Breast epithelium (tissue), 3 donors: ENCODE measurements around the gene ALKBH5.

ENCODE experiments used
- POLR2A ChIP-seq: fragments of 450-650 bp; IDR thresholded peaks from one replicate; pipeline ENCODE4 v1.6.1; 2016; ENCODE audit warnings: antibody characterized with exemption, mild to moderate bottlenecking, moderate library complexity
- POLR2AphosphoS5 ChIP-seq, 3 donors: sonication (generic); formaldehyde crosslinking; IDR thresholded peaks; one replicate each; pipeline ENCODE4 v1.6.1; 2017; ENCODE audit warnings: antibody characterized with exemption in 3 of 3
- TF ChIP-seq, protein P1 (sequence below), 3 donors: fragments of 450-650 bp; IDR thresholded peaks; one replicate each; pipeline ENCODE4 v1.5.1; 2016 to 2017; ENCODE audit warnings: antibody characterized with exemption in 3 of 3, mild to moderate bottlenecking in 3 of 3, moderate library complexity in 3 of 3

DNA sequence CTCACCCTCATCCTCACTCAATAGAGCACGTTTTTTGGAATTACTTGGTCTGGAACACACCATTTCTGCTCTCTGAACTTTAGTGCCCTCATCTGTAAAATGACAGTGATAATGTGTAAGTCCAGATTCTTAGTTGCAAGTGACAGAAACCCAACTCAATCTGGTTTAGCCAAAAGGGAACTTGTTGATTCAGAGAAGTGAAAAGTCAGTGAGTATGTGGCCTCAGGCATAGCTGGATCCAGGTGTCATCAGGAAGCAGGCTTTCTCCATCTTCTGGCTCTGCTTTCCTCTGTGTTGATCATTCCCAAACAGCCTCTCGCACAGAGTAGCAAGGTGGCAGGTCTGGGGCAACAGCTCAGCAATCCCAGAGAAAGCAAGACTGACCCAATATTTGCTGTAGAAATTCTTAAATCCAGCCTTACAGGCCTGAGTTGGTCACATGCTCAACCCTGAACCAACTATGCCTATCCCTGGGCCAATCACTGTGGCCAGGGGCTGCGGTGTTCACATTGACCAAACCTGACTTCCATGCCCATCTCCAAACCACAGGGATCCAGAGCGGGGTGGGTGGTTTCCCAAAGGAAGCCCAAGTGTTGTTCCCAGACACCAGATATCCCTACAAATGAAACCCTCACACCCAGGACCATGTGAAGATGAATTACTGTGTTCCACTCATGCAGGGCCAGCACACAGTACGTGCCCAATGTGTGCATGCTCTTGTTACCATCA is 23.3 kb upstream of the ALKBH5 start:
- TF ChIP-seq POLR2A (no peak), POLR2AphosphoS5 (IDR thresholded peaks at IDR 0.05) (no peak)
- TF ChIP-seq, protein P1, sequence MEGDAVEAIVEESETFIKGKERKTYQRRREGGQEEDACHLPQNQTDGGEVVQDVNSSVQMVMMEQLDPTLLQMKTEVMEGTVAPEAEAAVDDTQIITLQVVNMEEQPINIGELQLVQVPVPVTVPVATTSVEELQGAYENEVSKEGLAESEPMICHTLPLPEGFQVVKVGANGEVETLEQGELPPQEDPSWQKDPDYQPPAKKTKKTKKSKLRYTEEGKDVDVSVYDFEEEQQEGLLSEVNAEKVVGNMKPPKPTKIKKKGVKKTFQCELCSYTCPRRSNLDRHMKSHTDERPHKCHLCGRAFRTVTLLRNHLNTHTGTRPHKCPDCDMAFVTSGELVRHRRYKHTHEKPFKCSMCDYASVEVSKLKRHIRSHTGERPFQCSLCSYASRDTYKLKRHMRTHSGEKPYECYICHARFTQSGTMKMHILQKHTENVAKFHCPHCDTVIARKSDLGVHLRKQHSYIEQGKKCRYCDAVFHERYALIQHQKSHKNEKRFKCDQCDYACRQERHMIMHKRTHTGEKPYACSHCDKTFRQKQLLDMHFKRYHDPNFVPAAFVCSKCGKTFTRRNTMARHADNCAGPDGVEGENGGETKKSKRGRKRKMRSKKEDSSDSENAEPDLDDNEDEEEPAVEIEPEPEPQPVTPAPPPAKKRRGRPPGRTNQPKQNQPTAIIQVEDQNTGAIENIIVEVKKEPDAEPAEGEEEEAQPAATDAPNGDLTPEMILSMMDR (IDR thresholded peaks at IDR 0.05), result no peak
